Hematopoietic multipotent progenitor cell treated with erythropoietin and hydrocortisone succinate and interleukin-3 and kit ligand, for 4 days (in vitro differentiated cells): Measurements from ENCODE around the gene ZNF100.
"Not testable (repeated sequence)": the region's sequence is repeated elsewhere in the genome, so short reads cannot be mapped to it uniquely, and the experiment has no call there.

ENCODE experiments used
- DNase-seq: peaks from one replicate; pipeline ENCODE4 v3.0.0-alpha.2; 2015

The ZNF100 gene

DNA sequence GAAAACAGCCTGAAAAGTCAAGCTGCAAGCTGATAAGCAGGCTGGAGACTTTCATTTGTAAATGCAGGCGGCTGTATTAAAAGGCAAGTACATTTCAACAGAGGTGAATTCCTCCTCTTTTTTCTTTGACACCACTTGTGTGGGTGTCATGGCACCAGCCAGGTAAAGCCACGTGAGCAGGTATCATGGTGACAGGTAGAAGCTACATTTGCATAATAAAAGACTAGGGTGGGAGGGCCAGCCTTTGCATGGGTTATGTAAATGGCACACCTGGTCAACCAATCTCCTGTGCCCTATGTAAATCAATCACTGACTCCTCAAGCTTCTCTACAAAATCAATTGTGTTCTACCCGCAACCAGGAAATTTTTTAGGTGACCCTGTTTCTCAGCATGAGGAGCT, 68.2 kb downstream of the ZNF100 start:
- DNase-seq = no peak

DNA sequence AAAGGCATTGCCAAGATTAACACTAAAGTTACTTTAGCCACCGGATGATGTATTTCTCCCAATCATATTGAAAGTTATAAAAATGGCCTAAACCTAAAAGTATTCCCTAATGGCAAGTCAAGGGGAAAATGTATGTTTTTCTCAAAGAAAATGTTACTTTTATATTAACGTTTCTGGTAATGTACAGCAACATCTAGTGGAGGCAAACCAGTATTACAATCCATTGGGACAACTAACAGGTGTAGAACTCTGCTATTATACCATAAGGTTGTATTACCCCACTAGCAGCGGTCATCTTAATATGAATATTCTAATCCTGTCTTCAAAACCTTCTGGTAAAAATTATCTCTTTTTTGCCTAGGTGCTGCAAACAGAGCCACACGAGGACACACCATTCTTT, 69.2 kb downstream of the ZNF100 start:
- DNase-seq = peak; percentile 81

DNA sequence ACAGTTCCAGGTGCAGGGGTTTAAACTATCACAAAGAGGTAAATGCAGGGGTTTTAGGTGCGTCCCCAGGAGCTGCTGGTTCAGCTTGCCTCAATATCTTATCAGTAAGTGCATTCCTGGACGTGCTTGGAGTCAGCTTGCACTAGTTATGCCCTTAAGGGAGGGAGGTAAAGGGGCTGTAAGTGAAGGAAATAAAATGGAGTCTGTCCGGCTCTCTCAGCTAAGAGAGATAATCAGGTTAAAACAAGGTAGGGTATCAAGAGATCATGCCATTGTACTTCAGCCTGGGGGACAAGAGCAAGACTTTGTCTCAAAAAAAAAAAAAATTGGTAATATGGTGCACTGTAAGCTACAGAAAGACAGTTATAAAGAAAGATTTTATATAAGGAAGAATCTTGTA, 69.7 kb downstream of the ZNF100 start:
- DNase-seq = no peak

DNA sequence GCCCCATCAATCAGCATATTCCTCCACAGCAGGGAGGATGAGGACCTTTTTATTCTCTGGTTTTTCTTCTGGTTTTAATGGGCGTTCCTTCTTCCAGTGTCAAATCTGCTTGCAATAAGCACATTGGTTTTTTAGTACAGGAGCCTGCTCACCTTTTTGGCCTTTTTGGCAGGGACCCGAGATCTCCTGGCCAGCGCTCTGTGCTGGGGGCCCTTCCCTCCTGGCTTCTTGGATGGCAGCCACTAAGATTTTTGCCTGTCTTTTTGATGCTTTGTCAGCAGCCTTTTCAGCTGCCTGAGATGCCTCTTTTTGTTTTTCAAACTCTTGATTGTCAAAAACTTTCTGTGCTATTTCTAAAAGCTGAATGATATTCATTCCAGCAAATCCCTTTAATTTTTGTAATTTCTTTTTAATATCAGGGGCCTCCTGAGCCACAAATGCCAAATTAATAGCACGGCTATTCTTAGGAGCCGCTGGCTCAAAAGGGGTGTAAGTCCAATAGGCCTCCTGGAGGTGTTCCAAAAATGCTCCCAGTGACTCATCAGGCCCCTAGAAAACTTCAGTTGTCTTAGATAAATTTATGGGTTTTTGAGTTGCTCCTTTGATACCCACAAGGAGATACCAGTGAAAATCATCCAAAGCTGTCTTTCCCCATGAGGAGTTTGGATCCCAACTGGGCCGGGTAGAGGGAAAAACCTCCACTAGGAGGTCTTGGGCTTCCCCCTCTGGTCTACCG, 73.0 kb downstream of the ZNF100 start:
- peak; percentile 42 for DNase-seq

DNA sequence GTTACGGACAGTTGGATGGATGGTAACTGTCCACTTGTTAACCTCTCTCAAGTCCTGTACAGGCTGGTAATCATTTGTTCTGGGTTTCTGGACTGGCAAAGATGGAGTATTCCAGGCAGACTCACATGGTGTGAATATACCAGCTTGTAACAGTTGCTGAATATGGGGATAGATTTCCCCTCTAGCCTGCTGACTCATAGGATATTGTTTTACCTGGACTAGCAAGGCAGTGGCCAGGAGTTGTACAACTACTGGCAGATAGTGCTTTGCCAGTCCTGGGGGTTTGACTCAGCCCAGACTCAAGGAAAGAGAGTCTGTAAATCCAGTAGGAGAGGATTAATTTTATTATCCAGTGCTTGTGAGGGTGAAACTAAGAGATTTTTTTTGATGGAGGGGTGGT, 74.0 kb downstream of the ZNF100 start:
- no peak for DNase-seq

DNA sequence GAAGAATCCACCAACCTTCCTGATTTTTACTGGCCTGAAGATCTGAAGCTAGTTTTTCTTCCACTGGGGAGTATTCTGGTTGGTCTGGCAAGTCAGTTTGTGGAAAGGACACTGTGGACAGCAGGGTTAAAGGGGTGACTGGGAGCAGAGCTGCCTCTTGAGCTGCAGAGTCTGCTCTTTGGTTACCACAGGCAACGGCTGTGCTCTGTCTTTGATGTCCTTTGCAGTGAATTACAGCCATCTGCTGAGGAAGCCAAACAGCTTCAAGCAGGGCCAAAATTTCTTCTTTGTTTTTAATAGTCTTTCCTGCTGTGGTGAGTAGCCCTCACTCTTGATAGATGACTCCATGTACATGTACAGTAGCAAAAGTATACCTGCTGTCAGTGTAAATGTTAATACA, 75.7 kb downstream of the ZNF100 start:
- DNase-seq = no peak

DNA sequence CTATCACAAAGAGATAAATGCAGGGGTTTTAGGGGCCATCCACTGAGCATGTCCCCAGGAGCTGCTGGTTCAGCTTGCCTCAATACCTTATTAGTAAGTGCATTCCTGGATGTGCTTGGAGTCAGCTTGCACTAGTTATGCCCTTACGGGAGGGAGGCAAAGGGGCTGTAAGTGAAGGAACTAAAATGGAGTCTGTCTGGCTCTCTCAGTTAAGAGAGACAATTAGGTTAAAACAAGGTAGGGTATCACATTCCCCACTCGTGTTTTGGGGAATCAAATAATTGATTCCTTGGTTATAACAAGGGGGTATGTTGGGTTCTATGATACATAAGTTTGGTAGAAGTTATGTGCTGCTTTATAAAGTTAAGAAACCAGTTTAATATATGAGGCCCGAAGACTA, 78.9 kb downstream of the ZNF100 start:
- DNase-seq = no peak

DNA sequence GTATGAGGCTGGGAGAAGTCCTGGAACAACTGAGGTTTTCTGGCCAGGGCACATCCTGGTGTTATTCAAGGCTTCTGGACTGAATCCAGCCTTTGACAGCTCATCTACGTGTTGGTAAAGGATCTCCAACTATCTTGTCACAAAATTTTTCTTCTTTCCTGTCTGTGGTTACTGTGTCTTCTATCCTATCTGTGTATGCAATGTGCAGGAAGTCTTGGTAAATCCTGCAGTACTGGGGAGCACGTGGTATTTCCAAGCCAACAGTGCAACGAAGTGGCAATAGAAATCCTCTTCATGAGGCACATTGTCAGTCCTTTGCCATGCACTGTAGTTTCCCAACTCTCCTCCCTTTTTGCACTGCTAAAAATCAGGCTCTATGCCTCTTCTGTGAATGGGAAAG, 86.7 kb downstream of the ZNF100 start:
- DNase-seq = peak; percentile 53

DNA sequence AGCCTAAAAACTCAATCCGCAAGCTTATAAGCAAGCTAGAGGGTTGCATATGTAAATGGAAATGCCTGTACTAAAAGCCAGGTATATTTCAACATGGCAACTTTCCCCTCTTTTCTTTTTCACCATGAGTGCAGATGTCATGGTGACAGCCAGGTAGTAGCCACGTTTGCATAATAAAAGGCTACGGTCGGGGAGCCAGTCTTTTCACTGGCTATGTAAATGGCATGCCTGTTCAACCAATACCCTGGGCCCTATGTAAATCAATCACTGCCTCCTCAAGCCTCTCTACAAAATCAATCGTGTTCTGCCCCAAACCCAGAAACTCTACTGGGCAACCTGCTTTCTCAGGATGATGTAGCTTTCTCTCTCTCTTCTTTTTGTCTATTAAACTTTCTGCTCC, 87.4 kb downstream of the ZNF100 start:
- DNase-seq = no peak

DNA sequence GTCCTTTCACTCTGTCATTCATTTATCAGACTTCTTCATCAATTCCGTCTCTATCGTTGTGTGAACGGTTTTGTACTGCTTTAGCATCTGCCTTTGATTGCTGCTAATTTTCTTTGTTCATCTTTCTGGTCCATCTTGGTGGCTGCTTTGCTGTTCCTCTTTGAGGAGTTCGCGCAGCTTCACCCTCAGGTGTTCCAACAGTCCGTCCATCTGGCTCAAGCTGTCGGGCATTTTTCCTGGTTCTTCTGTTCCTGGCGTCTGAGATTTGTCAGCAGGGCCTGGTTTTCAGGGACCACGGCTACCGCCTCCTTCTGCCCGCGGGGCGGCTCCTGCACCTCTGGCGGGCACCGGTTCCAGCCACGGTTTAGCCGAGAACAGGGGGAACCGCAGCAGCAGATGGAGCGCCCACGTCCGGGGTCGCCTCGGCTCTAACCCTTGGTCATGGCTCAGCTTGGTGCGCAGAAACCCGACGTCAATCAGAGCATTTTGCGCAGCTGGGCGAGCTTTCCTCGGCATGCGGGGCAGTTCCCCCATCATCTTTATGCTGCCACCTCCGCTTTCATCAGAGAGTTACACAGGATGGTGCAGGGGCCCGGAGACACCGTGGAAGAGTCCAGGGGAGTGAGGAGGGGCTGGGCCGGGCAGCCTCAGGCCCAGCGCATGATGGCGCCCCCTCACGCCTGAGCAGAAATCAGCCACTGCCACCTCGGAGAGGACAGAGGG, 89.5 kb downstream of the ZNF100 start:
- peak; percentile 81 for DNase-seq

DNA sequence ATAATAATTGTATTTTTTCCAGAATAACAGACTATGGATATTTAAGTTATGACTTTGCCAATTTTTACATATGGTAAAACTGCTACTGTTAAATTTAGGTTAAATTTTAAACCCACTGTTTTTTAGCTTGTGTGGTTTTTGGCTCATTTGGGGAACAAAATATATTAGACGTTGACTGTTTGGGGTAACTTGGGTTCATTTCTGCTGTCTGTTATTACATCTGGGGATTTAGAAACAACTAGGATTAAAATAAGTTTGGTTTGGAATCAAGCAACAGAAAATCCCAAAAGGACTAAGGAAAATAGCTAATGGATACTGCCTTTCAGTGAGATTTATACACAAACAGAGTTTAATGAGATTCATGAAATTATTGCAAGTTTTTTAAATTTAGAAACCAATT, 92.9 kb downstream of the ZNF100 start:
- DNase-seq = no peak

DNA sequence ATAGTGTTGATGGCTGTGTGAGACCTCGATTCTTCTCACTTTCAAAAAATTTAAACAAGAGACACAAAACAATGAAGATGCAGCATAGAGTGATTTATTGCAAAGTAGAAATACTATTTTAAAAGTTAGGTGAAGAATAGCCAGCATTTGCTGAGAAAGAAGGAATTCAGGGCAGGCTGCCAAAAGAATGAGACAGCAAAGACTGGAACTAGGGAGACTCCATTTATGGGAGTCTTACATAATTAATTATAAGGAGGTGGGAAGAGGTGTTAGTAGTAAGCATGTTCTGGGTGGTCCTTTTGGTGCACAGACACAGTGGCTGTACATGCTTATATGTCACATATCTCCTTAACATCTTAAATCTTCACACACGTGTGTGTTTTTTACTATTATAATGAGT, 93.9 kb downstream of the ZNF100 start:
- not testable (repeated sequence) for DNase-seq
